ENCODE results near the gene VCL. TPM values are rescaled to one million over a fixed set of nuclear protein-coding genes. Genes with fewer than 3 reads are reported as not detected.
"Not testable (repeated sequence)": the region's sequence is repeated elsewhere in the genome, so short reads cannot be mapped to it uniquely, and the experiment has no call there.

VCL gene
- total RNA-seq, 1 donor from 2014 or later: 107 TPM

DNA sequence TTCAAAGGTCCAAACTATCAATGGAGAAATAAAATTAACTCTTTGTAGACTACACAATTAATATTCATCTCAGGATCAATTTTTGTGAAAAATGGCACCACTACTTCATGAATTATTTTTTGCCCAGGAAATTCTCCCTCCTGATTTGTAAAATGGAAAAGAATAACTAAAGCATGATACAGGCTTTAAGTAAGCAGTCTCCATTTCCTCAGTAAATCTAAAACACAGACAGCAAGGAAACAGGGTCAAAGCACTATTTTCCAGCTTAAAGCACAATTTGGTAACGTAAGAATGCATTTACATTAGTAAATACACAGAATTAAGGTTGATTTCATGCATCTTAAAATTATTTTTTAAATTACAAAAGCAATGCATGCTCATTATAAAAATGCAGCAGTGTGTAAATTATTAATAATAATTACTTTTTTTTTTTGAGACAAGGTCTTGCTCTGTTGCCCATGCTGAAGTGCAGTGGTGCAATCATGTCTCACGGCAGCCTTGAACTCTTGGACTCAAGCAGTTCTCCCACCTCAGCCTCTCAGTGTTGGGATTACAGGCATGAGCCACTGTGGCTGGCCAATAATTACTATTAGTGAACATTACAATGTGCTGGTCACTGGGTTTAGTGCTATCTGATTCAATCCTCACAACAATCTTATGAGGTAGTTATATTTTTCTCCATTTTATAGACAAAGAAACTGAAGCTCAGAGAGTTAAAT is 26.1 kb upstream of the VCL start:
- DNase-seq: peak; percentile 33

DNA sequence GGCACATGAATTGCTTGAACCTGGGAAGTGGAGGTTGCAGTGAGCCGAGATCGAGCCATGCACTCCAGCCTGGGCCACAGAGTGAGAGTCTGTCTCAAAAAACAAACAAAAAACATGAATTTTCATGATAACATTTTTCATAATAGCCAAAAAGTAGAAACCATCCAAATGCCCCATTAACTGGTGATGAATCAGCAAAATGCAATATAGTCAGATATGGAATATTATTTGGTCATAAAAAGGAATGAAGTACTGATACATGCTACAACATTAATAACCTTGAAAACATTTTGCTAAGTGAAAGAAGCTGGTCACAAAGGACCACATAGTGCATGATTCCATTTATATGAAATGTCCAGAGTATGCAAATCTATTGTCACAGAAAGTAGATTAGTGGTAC is 24.5 kb upstream of the VCL start:
- DNase-seq: no peak

DNA sequence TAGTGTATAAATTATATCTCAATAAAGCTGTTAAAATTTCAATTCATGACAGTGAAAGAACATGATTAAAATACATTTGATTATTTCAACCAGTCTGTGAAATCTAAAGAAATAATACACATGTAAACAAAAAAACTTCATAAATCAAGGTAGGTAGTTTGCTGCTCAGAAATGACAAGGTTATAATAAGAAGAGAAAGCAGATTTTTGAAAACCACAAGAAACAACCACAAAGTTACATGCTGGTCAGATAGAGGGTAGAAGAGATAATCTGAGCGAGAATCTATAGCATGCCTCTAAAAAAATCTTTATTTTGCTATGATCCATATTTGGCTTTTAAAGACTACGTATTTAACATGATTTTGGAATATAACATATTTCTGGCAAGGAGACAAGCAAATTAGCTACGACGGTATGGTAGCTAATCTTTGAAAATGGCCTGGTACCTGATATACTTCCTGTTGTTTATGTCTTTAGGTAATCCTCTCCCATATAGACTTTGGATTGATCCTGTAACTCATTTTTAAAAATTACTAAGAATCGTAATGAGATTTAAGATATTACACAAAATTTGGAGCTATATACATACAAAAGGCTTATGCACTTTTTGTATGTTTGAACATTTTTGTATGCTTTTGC is 23.5 kb upstream of the VCL start:
- DNase-seq: no peak

DNA sequence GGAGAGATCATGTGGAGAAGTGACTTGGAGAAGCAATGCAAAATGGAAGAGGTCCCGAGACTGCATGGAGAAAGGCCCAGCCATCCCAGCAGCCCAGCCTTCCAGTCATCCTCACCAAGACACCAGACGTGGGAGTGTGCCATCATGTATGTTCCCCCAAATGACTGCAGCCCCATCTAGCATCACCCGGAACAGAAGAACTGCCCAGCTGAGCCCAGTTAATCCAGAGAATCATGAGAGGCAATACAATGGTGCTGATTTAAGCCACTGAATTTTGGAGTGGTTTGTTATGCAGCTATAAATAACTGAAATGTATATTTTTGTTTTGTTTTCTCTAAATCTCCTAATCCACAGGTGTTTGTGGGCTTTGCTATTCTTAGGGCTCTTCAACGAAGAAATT is 22.5 kb upstream of the VCL start:
- DNase-seq: no peak

DNA sequence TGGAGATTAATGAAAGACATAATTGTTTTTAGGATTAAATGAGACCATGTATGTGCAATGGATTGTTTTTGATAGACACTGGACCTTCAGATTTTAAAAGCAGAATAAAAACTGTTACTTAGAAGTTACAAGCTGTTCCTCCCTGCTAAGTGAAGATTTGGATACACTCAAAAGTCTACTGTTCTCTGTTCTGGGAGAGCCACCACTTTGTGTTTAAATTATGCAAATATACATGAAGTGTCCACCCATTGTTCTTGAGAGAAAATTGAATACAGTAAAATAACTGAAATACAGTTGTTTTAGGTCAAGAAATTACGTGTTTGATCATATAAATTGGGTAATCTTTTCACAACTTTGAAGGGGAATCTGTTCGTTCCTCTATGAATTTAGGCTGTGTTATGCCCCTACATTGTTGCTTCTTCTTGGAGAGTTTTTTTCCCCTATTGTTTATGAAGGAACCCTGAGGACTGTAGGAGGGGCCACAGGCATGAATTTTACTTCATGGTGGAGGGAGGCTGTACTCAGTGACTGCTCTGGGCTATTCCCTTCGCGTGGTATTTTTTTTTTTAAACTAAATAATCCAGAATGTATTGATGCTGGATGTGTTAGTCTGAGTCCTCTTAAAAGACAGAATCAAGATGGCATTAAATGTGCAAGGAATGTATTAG is 18.6 kb upstream of the VCL start:
- DNase-seq: no peak

DNA sequence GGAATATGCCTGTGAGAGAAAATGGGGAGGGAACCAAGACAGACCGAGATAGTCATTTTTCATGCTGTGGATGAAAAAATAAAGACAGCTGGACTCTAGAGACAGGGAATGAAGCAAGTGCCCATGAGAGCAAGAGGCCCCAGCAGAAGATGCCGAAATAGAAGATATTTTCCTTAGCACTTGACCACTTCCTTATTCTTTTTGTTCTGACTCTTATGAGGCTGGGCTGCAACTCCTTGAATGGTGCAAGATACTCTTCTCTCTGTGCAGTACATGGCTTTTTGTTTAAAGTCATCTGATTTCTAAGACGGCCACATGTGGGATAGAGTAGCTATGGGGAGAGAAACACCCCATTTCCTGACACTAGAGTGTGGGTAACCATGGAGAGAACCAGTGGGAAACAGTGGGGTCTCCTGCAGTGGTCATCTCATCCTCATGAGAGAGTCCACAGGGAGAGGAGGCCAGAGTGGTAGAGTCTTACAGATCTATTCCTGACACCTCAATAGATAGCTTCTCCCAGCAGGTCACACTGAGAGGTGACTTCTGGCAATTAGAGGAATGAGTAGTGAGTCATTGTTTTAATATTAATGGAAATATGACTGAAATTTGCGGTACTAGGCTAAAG is 18.0 kb upstream of the VCL start:
- DNase-seq: no peak

DNA sequence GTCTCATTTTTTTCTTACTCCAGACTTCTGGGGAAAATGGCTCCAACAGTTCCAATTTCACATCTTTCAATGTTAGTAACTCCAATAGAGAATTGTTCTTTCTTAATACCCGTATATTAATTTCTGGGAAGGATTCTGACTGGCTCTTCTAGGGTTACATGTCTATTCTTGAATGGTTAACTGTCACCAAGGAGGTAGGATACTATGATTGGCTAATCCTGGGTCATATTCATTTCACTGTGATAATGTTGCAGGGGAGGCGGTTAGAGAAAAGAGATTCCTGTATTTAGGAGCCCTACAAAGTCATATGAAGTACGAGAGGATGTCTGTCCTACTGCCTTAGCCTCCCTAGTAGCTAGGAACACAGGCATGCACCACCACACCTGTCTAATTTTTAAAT is 16.1 kb upstream of the VCL start:
- no peak for DNase-seq

DNA sequence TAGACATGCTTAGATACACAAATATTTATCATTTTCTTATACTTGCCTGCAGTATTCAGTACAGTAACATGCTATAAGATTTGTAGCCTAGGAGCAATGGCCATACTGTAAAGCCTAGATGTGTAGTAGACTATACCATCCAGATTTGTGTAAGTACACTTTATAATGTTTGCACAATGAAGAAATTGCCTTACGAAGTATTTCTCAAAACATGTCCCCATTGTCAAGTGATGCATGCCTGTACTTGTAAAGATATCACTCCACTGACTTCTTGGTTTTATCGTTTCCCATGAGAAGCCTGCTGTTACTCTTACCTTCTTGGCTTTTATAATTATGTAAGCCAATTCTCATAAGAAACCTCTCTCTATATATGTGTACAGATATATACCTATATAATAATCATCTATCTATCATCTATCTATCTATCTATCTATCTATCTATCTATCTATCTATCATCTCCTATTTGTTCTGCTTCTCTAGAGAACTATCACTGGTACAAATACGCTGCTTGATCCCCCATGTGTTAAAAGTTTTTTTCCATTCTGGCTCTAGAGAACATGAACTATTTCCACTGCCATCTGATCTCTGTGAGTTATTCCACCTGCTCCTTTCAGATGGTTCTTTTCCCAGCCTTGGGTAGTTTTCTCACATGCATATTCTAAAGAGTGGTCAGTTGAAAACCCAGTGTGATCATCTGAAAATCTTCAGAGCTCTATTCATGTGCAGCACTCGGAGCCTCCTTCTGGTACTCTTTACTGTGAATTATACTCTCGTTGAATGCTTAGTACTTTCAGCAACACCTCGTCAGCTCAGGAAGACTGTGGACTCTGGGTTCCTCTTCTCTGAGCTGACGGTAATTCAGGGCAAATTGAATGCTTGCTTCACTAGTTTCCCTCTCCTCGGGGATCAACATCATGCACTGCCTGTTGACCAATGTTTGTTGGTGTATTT is 14.5 kb upstream of the VCL start:
- no peak for DNase-seq

DNA sequence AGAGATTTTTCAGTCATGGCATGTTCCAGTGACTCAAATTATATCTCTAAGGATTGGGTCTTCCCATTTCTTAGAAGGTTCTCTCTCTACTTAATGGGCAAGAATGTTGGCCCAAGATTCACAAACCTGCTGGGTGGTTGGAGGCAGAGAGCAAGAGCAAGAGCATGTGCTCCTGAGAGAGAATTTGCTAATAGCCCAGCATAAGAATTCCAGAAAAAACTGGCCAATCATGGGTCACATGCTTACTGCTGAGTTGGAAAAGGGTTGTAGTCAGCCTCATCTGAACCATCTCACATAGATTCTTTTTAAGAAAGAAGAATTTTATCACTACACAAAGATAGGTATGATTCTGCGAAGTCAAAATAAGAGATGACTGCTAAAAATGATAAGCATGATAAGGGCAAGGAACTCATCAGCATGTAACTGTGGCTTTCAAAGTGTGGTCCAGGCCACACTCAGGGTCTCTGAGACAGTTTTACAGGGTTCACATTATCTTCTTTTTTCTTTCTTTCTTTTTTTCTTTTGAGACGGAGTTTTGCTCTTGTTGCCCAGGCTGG is 8.2 kb upstream of the VCL start:
- no peak for DNase-seq

DNA sequence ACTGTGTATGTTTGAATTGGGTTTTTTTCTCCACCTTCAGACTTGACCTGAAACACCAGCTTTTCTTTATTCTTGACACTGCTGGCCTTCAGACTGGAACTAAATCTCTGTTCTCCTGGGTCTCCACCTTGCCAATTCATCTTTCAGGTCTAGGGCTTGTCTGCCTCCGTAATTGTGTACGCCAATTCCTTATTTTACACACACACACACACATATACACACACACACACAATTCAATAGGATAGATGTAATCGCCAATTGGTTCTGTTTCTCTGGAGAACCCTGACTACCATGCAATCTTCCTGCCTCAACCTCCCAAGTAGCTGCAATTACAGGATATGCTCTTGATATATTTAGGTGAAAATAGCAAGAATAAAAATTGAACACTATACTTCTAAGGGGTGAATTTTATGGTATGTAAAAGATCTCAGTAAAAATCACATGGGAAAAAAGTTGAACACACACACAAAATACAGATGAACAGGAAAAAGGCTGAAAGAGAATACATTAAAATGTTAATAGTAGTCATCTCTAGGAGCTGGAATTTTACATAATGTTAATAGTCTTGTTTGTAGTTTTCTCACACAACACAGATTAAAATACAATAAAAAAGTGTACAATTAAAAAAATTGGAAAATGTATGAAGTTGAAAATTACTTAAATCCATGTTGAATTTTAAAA is 6.6 kb upstream of the VCL start:
- DNase-seq: no peak

DNA sequence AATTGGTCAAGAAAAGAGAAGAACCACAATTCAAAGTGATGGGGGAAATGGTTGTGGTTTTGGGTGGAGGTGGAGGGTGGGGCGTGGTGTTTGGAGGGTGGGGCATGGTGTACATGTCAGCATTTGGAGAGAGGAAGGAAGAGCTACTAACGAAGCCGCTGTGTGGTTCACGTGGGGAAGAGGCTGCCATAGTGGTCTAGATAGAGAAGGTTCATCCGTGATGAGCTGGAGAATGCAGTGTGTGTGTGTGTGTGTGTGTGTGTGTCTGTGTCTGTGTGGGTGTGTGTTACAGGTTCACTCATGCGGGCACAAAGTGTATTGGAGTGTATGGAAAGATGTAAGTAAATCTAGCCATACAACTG is 6.1 kb upstream of the VCL start:
- no peak for DNase-seq

DNA sequence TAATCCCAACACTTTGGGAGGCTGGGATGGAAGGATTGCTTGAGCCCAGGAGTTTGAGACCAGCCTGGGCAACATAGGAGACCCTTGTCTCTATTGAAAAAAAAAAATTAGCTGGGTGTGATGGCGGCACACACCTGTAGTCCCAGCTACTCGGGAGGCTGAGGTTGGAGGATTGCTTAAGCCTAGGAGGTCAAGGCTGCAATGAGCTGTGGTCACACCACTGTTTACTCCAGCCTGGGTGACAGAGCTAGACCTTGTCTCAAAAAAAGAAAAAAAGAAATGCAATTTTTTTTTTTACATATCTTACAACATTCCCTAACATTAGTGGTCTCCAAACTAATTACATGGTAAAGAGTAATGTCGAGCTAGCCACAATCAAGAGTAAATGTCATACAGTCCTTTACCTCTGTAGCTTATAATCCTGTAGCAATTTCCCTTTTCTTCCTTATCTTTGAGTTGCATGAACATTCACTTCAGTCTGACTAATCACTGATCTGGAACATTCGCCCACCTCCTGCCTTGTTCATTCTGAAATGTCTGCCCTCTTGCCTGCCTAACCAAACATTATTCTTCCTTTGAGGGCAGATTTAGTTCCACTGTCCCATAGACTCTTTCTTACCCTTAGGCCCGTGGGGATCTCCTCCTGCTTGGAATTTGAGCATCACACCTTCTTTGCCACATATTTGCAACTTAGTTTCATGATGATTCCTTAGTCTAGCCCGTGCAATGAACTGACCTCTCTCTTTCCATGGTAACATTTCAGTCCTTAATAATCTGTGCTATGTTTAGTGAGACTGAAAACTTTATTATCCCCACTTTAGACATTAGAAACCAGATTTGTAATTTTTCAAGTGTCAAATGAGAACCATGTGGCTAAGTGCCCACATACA is 4.8 kb upstream of the VCL start:
- DNase-seq: peak; percentile 66

DNA sequence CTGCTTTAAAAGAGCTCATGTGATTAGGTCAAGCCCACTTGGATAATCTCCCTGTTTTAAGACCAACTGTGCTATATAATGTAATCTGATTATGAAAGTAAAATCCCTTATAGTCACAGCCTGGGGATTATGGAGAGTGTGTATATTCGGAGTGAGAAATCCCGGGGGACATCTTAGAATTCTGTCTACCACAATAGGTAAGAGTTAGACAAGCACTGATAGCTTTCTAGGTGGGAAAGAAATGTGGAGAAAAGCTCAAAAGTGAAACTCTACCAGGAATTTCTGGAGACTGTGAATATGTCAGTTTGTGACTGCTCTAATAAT is 2.9 kb upstream of the VCL start:
- DNase-seq: no peak

DNA sequence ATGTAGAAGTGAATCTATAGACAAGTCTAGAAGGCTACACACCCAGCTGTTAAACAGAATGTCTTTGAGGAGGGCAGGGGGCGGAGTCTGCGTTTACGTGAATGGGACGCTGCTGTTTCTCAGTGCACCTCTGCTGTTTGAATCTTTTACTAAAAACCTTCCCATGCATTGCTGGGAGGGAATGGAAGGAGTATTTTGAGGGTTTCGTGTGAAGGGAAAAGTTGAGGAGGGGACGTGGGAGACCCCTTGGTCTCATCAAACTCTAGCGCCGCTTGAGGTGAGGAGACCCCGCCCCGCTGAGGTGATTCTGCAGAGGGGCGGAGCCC is 492 bp upstream of the VCL start:
- DNase-seq: no peak

DNA sequence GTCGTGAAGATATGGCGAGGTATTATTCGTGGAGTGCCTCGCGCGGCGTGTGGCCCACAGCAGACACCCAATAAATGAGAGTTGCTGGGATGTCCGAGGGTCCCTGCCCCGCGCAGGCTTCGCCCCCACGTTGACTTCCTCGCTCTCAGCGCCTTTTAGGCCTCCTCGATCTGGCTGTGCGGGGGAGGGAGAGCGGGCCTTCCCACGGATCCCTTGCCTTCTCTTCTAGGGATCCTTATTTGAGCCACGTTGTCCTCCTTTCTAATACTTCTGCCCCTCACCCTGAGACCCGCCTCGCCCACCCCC is 660 bp downstream of the VCL start:
- no peak for DNase-seq

DNA sequence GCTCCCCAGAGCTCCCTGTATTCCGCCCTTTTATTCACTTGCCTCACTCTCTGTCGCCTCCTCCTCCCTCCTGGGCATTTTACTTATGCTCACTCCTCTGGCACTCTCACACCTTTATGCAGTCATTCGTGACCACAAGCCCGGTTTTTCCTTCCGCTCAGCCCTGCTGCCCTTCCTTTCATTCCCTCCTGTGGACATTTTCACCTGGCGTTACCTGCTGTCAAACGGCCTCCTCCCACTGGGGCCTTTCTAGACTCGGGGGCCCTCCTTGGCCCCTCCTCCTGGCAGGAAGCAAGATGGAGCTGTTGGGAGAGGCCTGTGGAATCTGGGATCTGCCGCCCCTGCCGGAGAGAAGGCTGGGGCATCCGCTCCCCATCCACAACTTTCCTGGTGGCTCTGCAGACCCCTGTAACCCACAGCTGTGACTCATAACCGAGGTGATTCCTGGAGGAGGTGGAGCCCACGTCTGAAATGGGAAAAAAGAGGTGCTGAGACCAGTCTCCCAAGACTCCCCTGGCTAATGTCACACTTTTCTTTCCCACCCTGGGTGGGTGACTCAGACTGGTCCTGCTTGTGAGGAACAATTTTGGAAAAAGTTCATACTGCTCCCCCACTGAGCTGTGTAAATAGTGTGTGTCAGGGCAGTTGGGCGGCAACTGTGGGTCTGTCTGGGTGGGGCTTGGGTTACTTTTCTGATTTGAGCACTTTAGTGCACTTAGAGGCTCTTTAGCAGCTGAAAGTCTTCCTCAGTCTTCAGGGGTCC is 1.2 kb downstream of the VCL start:
- peak; percentile 84 for DNase-seq

DNA sequence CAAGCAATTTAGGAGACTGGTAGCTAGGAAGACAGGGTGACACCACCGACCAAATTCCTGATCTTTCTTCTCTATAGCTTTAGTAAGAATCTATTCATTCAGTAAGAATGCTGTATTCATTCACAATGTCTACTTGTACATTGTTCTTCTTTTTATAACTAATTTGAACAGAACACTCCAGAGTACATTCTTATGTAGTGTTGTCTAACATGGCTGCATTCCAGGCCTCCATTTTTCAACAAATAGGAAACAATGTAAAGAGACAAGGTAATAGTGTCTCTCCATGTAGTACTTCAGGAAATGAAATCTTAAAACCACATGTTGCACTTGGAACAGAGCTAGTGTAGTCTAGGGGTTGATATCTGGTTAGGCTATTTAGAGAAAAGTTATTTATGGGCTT is 1.8 kb downstream of the VCL start:
- peak; percentile 55 for DNase-seq

DNA sequence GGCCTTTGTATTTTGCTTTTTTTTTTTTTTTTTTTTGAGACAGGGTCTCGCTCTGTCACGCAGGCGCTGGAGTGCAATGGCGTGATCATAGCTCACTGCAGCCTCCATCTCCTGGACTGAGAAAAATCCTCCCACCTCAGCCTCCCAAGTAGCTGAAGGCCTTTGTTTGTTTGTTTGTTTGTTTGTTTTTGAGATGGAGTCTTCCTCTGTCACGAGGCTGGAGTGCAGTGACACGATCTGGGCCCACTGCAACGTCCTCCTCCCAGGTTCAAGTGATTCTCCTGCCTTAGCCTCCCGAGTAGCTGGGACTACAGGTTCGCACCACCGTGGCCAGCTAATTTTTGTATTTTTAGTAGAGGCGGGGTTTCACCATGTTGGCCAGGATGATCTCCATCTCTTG is 2.3 kb downstream of the VCL start:
- DNase-seq: not testable (repeated sequence)

DNA sequence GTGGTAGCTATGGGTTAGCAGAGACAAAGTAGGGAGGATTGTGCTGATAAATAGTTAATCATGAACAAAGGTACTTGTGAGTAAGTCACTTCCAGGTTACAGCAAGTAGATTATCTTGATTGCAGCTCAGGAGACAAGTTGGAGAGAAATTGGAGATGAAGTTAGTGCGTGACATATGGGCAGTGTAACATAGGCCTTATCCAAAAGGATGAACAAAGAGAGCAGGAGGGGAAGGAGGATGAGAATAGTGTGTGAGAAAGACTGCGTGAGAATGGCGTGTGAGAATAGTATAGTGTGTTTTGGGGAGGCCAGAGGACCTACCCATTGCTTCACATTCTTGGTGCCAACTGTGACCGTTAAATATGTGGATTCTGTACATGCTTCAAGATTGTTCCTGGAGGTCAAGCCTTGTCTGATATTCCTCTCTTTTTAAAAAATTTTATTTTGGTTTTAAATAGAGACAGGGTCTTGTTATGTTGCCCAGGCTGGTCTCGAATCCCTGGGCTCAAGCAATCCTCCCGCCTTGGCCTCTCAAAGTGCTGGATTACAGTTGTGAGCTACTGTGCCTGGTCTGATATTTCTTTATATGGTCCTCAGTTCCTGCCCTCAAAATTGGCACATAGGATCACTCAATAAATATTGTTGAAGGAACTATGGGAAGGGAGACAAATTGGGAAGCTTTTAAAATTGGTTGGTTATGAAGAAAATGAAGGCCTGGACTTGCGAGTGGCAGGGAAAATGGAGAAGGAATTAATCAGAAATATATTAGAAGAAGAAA is 3.2 kb downstream of the VCL start:
- no peak for DNase-seq

DNA sequence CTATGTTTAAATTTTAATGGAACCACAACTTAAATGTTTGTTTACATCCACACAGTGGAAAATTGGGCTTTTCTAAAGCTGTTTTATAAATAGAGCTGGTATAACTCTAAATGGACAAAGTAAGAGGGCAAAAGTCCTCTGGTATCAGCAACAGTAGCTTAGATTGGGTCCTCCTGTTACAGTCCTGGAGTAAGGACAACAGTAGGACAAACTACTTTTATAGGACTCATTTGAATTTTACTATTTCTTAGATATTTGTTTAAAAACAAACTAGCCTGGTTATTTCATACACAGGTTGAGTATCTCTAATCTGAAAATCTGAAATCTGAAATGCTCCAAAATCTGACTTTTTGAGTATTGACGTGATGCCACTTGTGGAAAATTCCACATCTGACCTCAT is 8.4 kb downstream of the VCL start:
- DNase-seq: no peak
